HepG2 (cell line): Measurements from ENCODE around the gene PRH2. TPM values are rescaled to one million over a fixed set of nuclear protein-coding genes. Genes with fewer than 3 reads are reported as not detected.

Experiments used
- ATAC-seq: fragments of 200-7000 bp; cut with Tn5 transposase; 3 replicates; pipeline ENCODE4 v1.9.1; 2020; ENCODE audit warnings: mild to moderate bottlenecking, moderate library complexity
- BruUV-seq: library from RNA; stranded (reverse); fragments of 400-500 nt; replicated peaks from 2 replicates; lab custom pipeline; 2021; lab: Mats Ljungman, UMichigan
- CTCF ChIA-PET: fragments of 300-600 bp; formaldehyde crosslinking; extraction: SDS; loops from one replicate; lab custom pipeline; 2021; ENCODE audit warnings: low total read pairs, inconsistent platforms, low intra/inter-chr PET ratio; lab: Yijun Ruan, JAX
- POLR2A ChIA-PET: fragments of 350-600 bp; sonication (Branson Sonifier 250); formaldehyde crosslinking; loops from one replicate; lab custom pipeline; 2020; ENCODE audit warnings: antibody characterized with exemption, inconsistent platforms; lab: Yijun Ruan, JAX
- DNase-seq: peaks from one replicate; pipeline ENCODE4 v3.0.0-alpha.2; 2015; ENCODE audit warnings: low spot score
- FAIRE-seq: peaks from 3 replicates; lab custom pipeline; 2011; peaks lifted over from hg19 to GRCh38; lab: Jason Lieb, UNC
- H2AFZ ChIP-seq: one replicate; pipeline ENCODE4 v1.6.1; 2011; ENCODE audit warnings: low read length, inconsistent platforms
- H3K27ac ChIP-seq: fragments of 300-600 bp; 3 replicates; pipeline ENCODE4 v1.8.0; 2011; ENCODE audit warnings: mixed run types, mild to moderate bottlenecking, mixed read lengths, low read length, inconsistent platforms; ENCODE audit not compliant: insufficient read depth; ENCODE audit errors: extremely low read length
- H3K27me3 ChIP-seq, 2 experiments: fragments of 200-600 bp in 1 of 2; 2 replicates in 1 of 2; 3 replicates in 1 of 2; pipeline versions ENCODE4 v1.6.0 to v1.8.0; 2011; ENCODE audit warnings: low read length in 2 of 2, mild to moderate bottlenecking in 2 of 2, moderate library complexity in 2 of 2, inconsistent platforms in 1 of 2; ENCODE audit not compliant: insufficient read depth in 2 of 2, control insufficient read depth in 1 of 2
- H3K36me3 ChIP-seq, 2 experiments: fragments of 200-600 bp in 1 of 2; replicated peaks in 1 of 2; 2 replicates in 1 of 2; 3 replicates in 1 of 2; pipeline versions ENCODE4 v1.5.1 to v1.8.0; 2011; ENCODE audit warnings: low read length in 2 of 2, inconsistent platforms in 1 of 2; ENCODE audit not compliant: insufficient read depth in 2 of 2, control insufficient read depth in 1 of 2
- H3K4me1 ChIP-seq: 2 replicates; pipeline ENCODE4 v1.5.1; 2012; ENCODE audit warnings: low read length, inconsistent platforms; ENCODE audit not compliant: insufficient read depth
- H3K4me2 ChIP-seq: 2 replicates; pipeline ENCODE4 v1.6.0; 2011; ENCODE audit warnings: low read depth, low read length, inconsistent platforms
- H3K4me3 ChIP-seq, 3 experiments: fragments of 200-600 bp in 1 of 3; sonication (generic), shearing (Covaris generic) in 1 of 3; replicated peaks in 1 of 3; 2 replicates each; pipeline ENCODE4 v1.5.1; 2011 to 2016; ENCODE audit warnings: low read length in 3 of 3, inconsistent platforms in 2 of 3, low read depth in 2 of 3, mild to moderate bottlenecking in 2 of 3, control low read depth in 1 of 3, mixed read lengths in 1 of 3; ENCODE audit not compliant: insufficient read depth in 1 of 3
- H3K79me2 ChIP-seq: one replicate; pipeline ENCODE4 v1.6.1; 2011; ENCODE audit warnings: low read length, inconsistent platforms; ENCODE audit not compliant: insufficient read depth
- H3K9ac ChIP-seq: 2 replicates; pipeline ENCODE4 v1.6.0; 2011; ENCODE audit warnings: mild to moderate bottlenecking, low read depth, low read length, inconsistent platforms; ENCODE audit not compliant: insufficient read depth
- H3K9me3 ChIP-seq: 2 replicates; pipeline ENCODE4 v1.5.1; 2012; ENCODE audit warnings: mild to moderate bottlenecking, low read length
- H4K20me1 ChIP-seq: 2 replicates; pipeline ENCODE4 v1.6.0; 2011; ENCODE audit warnings: inconsistent platforms, mild to moderate bottlenecking, low read length, moderate library complexity; ENCODE audit not compliant: insufficient read depth
- FLYWCH1 ChIP-seq: sonication (generic); formaldehyde crosslinking; IDR thresholded peaks from 2 replicates; pipeline ENCODE4 v1.8.1; 2023; ENCODE audit warnings: mild to moderate bottlenecking, missing genetic modification reagents
- GMEB1 ChIP-seq: sonication (generic); formaldehyde crosslinking; IDR thresholded peaks from 2 replicates; pipeline ENCODE4 v1.5.1; 2020; ENCODE audit warnings: missing genetic modification reagents, mild to moderate bottlenecking, borderline replicate concordance
- HMG20A ChIP-seq: IDR thresholded peaks from 2 replicates; pipeline ENCODE4 v1.6.1; 2016; ENCODE audit warnings: borderline replicate concordance
- HNRNPH1 ChIP-seq: fragments of 200-400 bp; formaldehyde crosslinking; optimal IDR thresholded peaks from 2 replicates; pipeline ENCODE3; 2017; ENCODE audit warnings: mild to moderate bottlenecking, low read depth, low read length
- PAF1 ChIP-seq: IDR thresholded peaks from 2 replicates; pipeline ENCODE4 v1.6.1; 2016; ENCODE audit warnings: missing genetic modification reagents, missing compliant biosample characterization
- SMAD1 ChIP-seq: sonication (generic); formaldehyde crosslinking; IDR thresholded peaks from 2 replicates; pipeline ENCODE4 v1.4.0; 2020; ENCODE audit warnings: missing genetic modification reagents, low read depth, mild to moderate bottlenecking, borderline replicate concordance
- TARDBP ChIP-seq: sonication (generic); formaldehyde crosslinking; IDR thresholded peaks from 2 replicates; pipeline ENCODE4 v1.8.0; 2022; ENCODE audit warnings: mild to moderate bottlenecking, missing genetic modification reagents
- ZFAT ChIP-seq: sonication (generic); formaldehyde crosslinking; conservative IDR thresholded peaks from 2 replicates; pipeline ENCODE4 v1.8.1; 2023; ENCODE audit warnings: missing genetic modification reagents, inconsistent platforms
- ZNF496 ChIP-seq: sonication (generic); formaldehyde crosslinking; IDR thresholded peaks from 2 replicates; pipeline ENCODE4 v1.8.1; 2023; ENCODE audit warnings: mild to moderate bottlenecking, moderate library complexity, missing genetic modification reagents; ENCODE audit not compliant: insufficient replicate concordance
- WGBS: methylation state at CpG from one replicate; pipeline ENCODE4 v1.1.6; 2017; ENCODE audit warnings: low lambda C conversion rate; 5-methylcytosine and 5-hydroxymethylcytosine counted together
- in situ Hi-C: cut with HindIII; loops from 2 replicates; pipeline ENCODE4 v1.10.0; 2017; ENCODE audit warnings: low pct_unique_long_range_greater_than_20kb; ENCODE audit not compliant: extremely low pct_ligation_motif_present
- intact Hi-C: fragments of 100-400 bp; cut with micrococcal nuclease; formaldehyde crosslinking; loops from one replicate; pipeline ENCODE4 v1.10.0; 2022; ENCODE audit not compliant: unreplicated experiment
- polyA plus RNA-seq, 8 experiments: library from polyadenylated mRNA; depleted of rRNA in 3 of 8; stranded (reverse) in 7 of 8; unstranded in 1 of 8; fragments of >200 nt; fragmentation: Illumina TruSeq in 4 of 8; extraction: Trizol in 4 of 8; gene quantifications; 2 replicates each; pipeline versions ENCODE4 v1.2.1 to v1.2.3, GENCODE V29; 2011 to 2016; ENCODE audit warnings: low read depth in 4 of 8, missing spikeins in 1 of 8, mixed read lengths in 1 of 8; ENCODE audit not compliant: insufficient read depth in 1 of 8
- total RNA-seq, 5 experiments: library from RNA; depleted of rRNA; stranded (reverse); fragments of >200 nt; fragmentation: Illumina TruSeq; extraction: Trizol; gene quantifications; 2 replicates each; pipeline ENCODE4 v1.2.3, GENCODE V29; 2016; ENCODE audit warnings: low read depth in 1 of 5

Gene PRH2
- total and polyA plus RNA-seq, 2 of the 13 experiments (the other 11 are each of a cell fraction or from before 2014, with no cell fraction given) = 0.24 to 0.48 TPM

GRCh38 chr12:10900530-10900929 is 28.5 kb upstream of the PRH2 start:
- POLR2A ChIA-PET = no interaction called here

DNA sequence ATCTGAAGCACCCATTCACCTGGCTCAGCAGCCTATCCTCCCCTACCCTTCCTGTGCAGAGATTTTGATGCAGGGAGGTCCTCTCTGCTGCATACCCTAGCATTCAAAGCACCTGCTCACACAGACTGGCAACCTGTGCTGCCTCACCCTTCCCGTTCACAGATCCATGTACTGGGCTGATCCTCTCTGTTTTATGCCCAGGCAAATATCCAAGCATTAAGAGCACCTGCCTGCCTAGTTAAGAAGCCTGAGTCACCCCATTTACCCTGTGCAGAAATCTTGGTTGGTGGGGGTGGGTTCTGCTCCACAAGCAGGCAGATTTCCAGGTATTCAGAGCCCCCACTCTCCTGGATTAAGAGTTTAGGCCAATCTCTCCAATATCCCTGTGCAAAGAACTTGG is 28.1 kb upstream of the PRH2 start:
- peaks cover 10% of the 10 kb centered on the region; the same call in 1 of the 2 replicates for H3K4me1 ChIP-seq
- FAIRE-seq (no peak), DNase-seq (no peak), ATAC-seq (no peak)
- no peak overlapping the region for H3K27ac ChIP-seq
- no TSS peak for BruUV-seq
- H3K4me2 ChIP-seq = no peak overlapping the region
- peaks cover 2% of the 10 kb centered on the region for H3K79me2 ChIP-seq
- intact Hi-C loops = loop anchor here (2.0 to 5.0 kb wide), 2 partner anchors 34 to 130 kb away; no protein-coding TSS in a partner anchor
- no peaks in the 10 kb centered on the region for H3K27me3 ChIP-seq
- no peak overlapping the region for H3K9ac ChIP-seq
- 100% methylated on average over 1 of the region's 1 CpG for WGBS
- 0 out of 5 replicates have a peak, but pooled peaks cover 0 to 3% of the 10 kb centered on the region in 2 experiments for H3K36me3 ChIP-seq
- ChIA-PET POLR2A (no interaction called here), CTCF (interaction anchor here (1.2 to 1.5 kb wide), 2 partner anchors 33 to 130 kb away, joined by 5 to 13 read pairs; no protein-coding TSS in a partner anchor)
- H3K9me3 ChIP-seq = peaks cover 38% of the 10 kb centered on the region
- H4K20me1 ChIP-seq = no peaks in the 10 kb centered on the region
- no peak overlapping the region for H2AFZ ChIP-seq
- no peak for TF ChIP-seq HMG20A (CRISPR knock-in tag)
- no peak for TF ChIP-seq GMEB1 (CRISPR knock-in tag)
- TF ChIP-seq FLYWCH1 (CRISPR knock-in tag) = no peak
- TF ChIP-seq HNRNPH1 = no peak
- TF ChIP-seq TARDBP (CRISPR knock-in tag) = no peak
- TF ChIP-seq ZNF496 = no peak
- in situ Hi-C loops = no loop called here
- no peak overlapping the region for H3K4me3 ChIP-seq

More at GRCh38 chr12:10900530-10900929, 28.5 kb upstream of the PRH2 start:
- Histone ChIP-seq H3K4me2 (no peak overlapping the region), H2AFZ (no peak overlapping the region), H3K79me2 (peaks cover 2% of the 10 kb centered on the region), H3K36me3 (0 out of 5 replicates have a peak, but pooled peaks cover 0 to 3% of the 10 kb centered on the region in 2 experiments), H3K4me1 (peaks cover 10% of the 10 kb centered on the region; the same call in 1 of the 2 replicates), H3K9ac (no peak overlapping the region), H3K27ac (no peak overlapping the region), H3K4me3 (no peak overlapping the region), H3K9me3 (peaks cover 38% of the 10 kb centered on the region), H3K27me3 (no peaks in the 10 kb centered on the region), H4K20me1 (no peaks in the 10 kb centered on the region)
- WGBS = 100% methylated on average over 1 of the region's 1 CpG
- CTCF ChIA-PET = interaction anchor here (1.5 kb wide), 1 partner anchor 33 kb away, joined by 13 read pairs; no protein-coding TSS in a partner anchor
- ATAC-seq (no peak), DNase-seq (no peak), FAIRE-seq (no peak)
- in situ Hi-C loops = no loop called here
- intact Hi-C loops = loop anchor here (2.0 to 5.0 kb wide), 2 partner anchors 33 to 130 kb away; no protein-coding TSS in a partner anchor
- TF ChIP-seq SMAD1 (CRISPR knock-in tag) (no peak), PAF1 (CRISPR knock-in tag) (no peak), ZFAT (no peak)
- BruUV-seq = no TSS peak
